Activated CD8-positive, alpha-beta T cell treated with anti-CD3 and anti-CD28 coated beads for 36 hours (primary cell): ENCODE data around the gene MRM2. TPM values are rescaled to one million over a fixed set of nuclear protein-coding genes. Genes with fewer than 3 reads are reported as not detected.

Source experiments
- ATAC-seq: fragments of 200-7000 bp; cut with Tn5 transposase; one replicate; pipeline ENCODE4 v1.10.0; 2021; ENCODE audit warnings: mild to moderate bottlenecking, moderate library complexity
- CTCF ChIA-PET: fragments of 350-600 bp; sonication (Branson Sonifier 250); formaldehyde crosslinking; loops from one replicate; lab custom pipeline; 2021; ENCODE audit warnings: antibody characterized with exemption; lab: Charles Lee
- POLR2A ChIA-PET: fragments of 350-600 bp; sonication (Branson Sonifier 250); formaldehyde crosslinking; loops from one replicate; lab custom pipeline; 2021; ENCODE audit warnings: antibody characterized with exemption; lab: Charles Lee
- DNase-seq: peaks from one replicate; pipeline ENCODE4 v3.0.0-alpha.2; 2020
- H3K27ac Mint-ChIP-seq: one replicate; pipeline ENCODE4 v1.8.0; 2021; ENCODE audit warnings: mild to moderate bottlenecking, mixed read lengths
- H3K27me3 Mint-ChIP-seq: one replicate; pipeline ENCODE4 v1.8.0; 2021; ENCODE audit warnings: mixed read lengths
- H3K36me3 Mint-ChIP-seq: one replicate; pipeline ENCODE4 v1.8.0; 2021; ENCODE audit warnings: low read depth, mixed read lengths
- H3K4me1 Mint-ChIP-seq: one replicate; pipeline ENCODE4 v1.8.0; 2021; ENCODE audit warnings: low read depth, mixed read lengths
- H3K4me3 Mint-ChIP-seq: one replicate; pipeline ENCODE4 v1.8.0; 2021; ENCODE audit warnings: mild to moderate bottlenecking, moderate library complexity, mixed read lengths
- H3K9me3 Mint-ChIP-seq: one replicate; pipeline ENCODE4 v1.8.0; 2021; ENCODE audit warnings: mixed read lengths
- CTCF ChIP-seq: fragments of 200-600 bp; IDR thresholded peaks from one replicate; pipeline ENCODE4 v1.8.0; 2022; ENCODE audit warnings: antibody characterized with exemption, mild to moderate bottlenecking
- intact Hi-C: fragments of 100-400 bp; cut with micrococcal nuclease; formaldehyde crosslinking; loops from one replicate; pipeline ENCODE4 v1.10.0; 2022
- total RNA-seq, 2 experiments: library from RNA; stranded (reverse); gene quantifications; one replicate each; pipeline ENCODE4 v1.2.3, GENCODE V29; 2021

MRM2 gene
- total RNA-seq, 2 experiments from 2014 or later: 30.3 to 31.9 TPM

- intact Hi-C loops: no loop called here
- H3K4me1 Mint-ChIP-seq: peaks cover 4% of the 10 kb centered on the region
- no peak for DNase-seq
Observed at GRCh38 chr7:2198206-2198605, 43.8 kb downstream of the MRM2 start.

DNA sequence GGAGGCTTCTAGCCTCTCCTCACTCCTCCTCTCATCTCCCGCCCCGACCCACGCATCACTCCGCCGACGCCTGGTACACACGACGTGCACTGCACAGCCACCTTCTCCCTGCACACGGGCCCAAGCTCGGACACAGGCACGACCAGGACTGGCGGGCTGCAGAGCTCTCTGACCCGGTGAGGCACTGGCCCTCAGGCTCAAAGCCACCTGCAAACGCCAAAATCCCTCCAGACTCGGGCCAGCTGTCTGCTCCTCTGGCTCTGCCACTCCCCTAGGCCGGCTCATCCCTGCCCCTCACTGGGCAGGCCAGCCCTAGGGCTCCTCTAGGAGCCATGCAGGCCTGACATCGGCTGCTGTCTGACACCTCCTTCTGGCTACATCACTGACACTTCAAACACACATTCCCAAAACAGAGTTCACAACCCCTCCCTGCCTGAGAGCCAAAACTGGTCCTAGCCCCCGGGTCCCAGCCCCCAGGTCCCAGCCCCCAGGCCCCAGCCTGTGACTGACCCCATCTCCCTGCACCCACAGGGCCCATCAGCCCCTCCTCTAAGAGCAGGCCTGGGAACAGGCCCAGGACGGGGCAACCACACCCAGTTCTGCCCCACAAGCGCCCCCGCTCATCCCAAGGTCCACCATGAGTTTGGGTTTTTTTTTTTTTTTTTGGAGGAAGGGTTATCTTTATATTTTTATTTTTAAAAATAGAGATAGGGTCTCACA, 44.4 kb downstream of the MRM2 start:
- H3K9me3 Mint-ChIP-seq: peaks cover 2% of the 10 kb centered on the region
- peaks cover 4% of the 10 kb centered on the region for H3K4me1 Mint-ChIP-seq
- no peak overlapping the region for H3K4me3 Mint-ChIP-seq
- ChIA-PET CTCF (no interaction called here), POLR2A (no interaction called here)
- H3K36me3 Mint-ChIP-seq: peaks cover 25% of the 10 kb centered on the region
- H3K27me3 Mint-ChIP-seq: no peaks in the 10 kb centered on the region
- H3K27ac Mint-ChIP-seq: no peak overlapping the region
- TF ChIP-seq CTCF: no peak
- DNase-seq (no peak), ATAC-seq (no peak)
- intact Hi-C loops: no loop called here

More at GRCh38 chr7:2198206-2198605, 43.8 kb downstream of the MRM2 start:
- ChIA-PET POLR2A (no interaction called here), CTCF (no interaction called here)
- Mint-ChIP-seq H3K9me3 (peaks cover 2% of the 10 kb centered on the region), H3K27me3 (no peaks in the 10 kb centered on the region), H3K36me3 (peaks cover 25% of the 10 kb centered on the region), H3K27ac (no peak overlapping the region), H3K4me3 (no peak overlapping the region)
- no peak for ATAC-seq
- no peak for TF ChIP-seq CTCF

- peaks cover 27% of the 10 kb centered on the region for H3K36me3 Mint-ChIP-seq
- TF ChIP-seq CTCF: no peak
- ChIA-PET POLR2A (no interaction called here), CTCF (interaction anchor here (0.9 to 2.3 kb wide), 2 partner anchors 13 to 151 kb away, joined by 3 to 6 read pairs; no protein-coding TSS in a partner anchor)
- H3K4me1 Mint-ChIP-seq: peaks cover 4% of the 10 kb centered on the region
- peak; percentile 23 for DNase-seq
- peaks cover 2% of the 10 kb centered on the region for H3K9me3 Mint-ChIP-seq
- no peak overlapping the region for H3K4me3 Mint-ChIP-seq
- intact Hi-C loops: no loop called here
- no peak overlapping the region for H3K27ac Mint-ChIP-seq
- ATAC-seq: no peak
- no peaks in the 10 kb centered on the region for H3K27me3 Mint-ChIP-seq
Observed at GRCh38 chr7:2196381-2197378, 45.3 kb downstream of the MRM2 start.

- ChIA-PET POLR2A (no interaction called here), CTCF (interaction anchor here (0.6 to 2.3 kb wide), 11 partner anchors 8 to 617 kb away, joined by 3 to 10 read pairs (median 3); no protein-coding TSS in a partner anchor)
- H3K36me3 Mint-ChIP-seq: peaks cover 27% of the 10 kb centered on the region
- intact Hi-C loops: no loop called here
- H3K4me1 Mint-ChIP-seq: peaks cover 4% of the 10 kb centered on the region
- no peak for DNase-seq
- no peak for ATAC-seq
- H3K27ac Mint-ChIP-seq: no peak overlapping the region
- H3K4me3 Mint-ChIP-seq: no peak overlapping the region
- TF ChIP-seq CTCF: no peak
- no peaks in the 10 kb centered on the region for H3K27me3 Mint-ChIP-seq
- peaks cover 2% of the 10 kb centered on the region for H3K9me3 Mint-ChIP-seq
Observed at GRCh38 chr7:2195400-2196246, 46.4 kb downstream of the MRM2 start.
